Measurements from ENCODE around the gene C2CD5. TPM values are rescaled to one million over a fixed set of nuclear protein-coding genes. Genes with fewer than 3 reads are reported as not detected.
"Not testable (repeated sequence)": the region's sequence is repeated elsewhere in the genome, so short reads cannot be mapped to it uniquely, and the experiment has no call there.

C2CD5 gene
- polyA plus RNA-seq, 3 donors, result 75.9 to 89.5 (median 88.9) TPM

GRCh38 chr12:22447223-22447622, 97.1 kb downstream of the C2CD5 start:
- DNase-seq (ENCODE audit: extremely low read depth in 1 of 11, low read depth in 9 of 11, low spot score in 4 of 11), result no peak

- DNase-seq (ENCODE audit: extremely low read depth in 1 of 11, low read depth in 9 of 11, low spot score in 4 of 11), result not testable (repeated sequence)
Observed at GRCh38 chr12:22444317-22444665, 100.1 kb downstream of the C2CD5 start.

- DNase-seq (ENCODE audit: extremely low read depth in 1 of 11, low read depth in 9 of 11, low spot score in 4 of 11), result peak in 10 of 11 donors; percentile 66 to 82 (median 76)
Observed at GRCh38 chr12:22443379-22444316, 100.7 kb downstream of the C2CD5 start.

GRCh38 chr12:22437031-22437806, 107.1 kb downstream of the C2CD5 start:
- DNase-seq (ENCODE audit: extremely low read depth in 1 of 11, low read depth in 9 of 11, low spot score in 4 of 11), result no peak

- no peak for DNase-seq (ENCODE audit: extremely low read depth in 1 of 11, low read depth in 9 of 11, low spot score in 4 of 11)
Observed at GRCh38 chr12:22435583-22435982, 108.8 kb downstream of the C2CD5 start.

GRCh38 chr12:22431693-22432251, 112.6 kb downstream of the C2CD5 start:
- no peak for DNase-seq (ENCODE audit: extremely low read depth in 1 of 11, low read depth in 9 of 11, low spot score in 4 of 11)

GRCh38 chr12:22416801-22417200, 127.5 kb downstream of the C2CD5 start:
- no peak for DNase-seq (ENCODE audit: extremely low read depth in 1 of 11, low read depth in 9 of 11, low spot score in 4 of 11)

- DNase-seq (ENCODE audit: extremely low read depth in 1 of 11, low read depth in 9 of 11, low spot score in 4 of 11), result no peak
Observed at GRCh38 chr12:22415342-22416309, 128.7 kb downstream of the C2CD5 start.

- no peak for DNase-seq (ENCODE audit: extremely low read depth in 1 of 11, low read depth in 9 of 11, low spot score in 4 of 11)
Observed at GRCh38 chr12:22414742-22415141, 129.6 kb downstream of the C2CD5 start.

GRCh38 chr12:22413592-22413991, 130.8 kb downstream of the C2CD5 start:
- DNase-seq (ENCODE audit: extremely low read depth in 1 of 11, low read depth in 9 of 11, low spot score in 4 of 11), result no peak

- no peak for DNase-seq (ENCODE audit: extremely low read depth in 1 of 11, low read depth in 9 of 11, low spot score in 4 of 11)
Observed at GRCh38 chr12:22412581-22412980, 131.8 kb downstream of the C2CD5 start.

GRCh38 chr12:22410486-22410885, 133.9 kb downstream of the C2CD5 start:
- peak in 2 of 11 donors; percentile 5 to 9 for DNase-seq (ENCODE audit: extremely low read depth in 1 of 11, low read depth in 9 of 11, low spot score in 4 of 11)

GRCh38 chr12:22409377-22410164, 134.8 kb downstream of the C2CD5 start:
- DNase-seq (ENCODE audit: extremely low read depth in 1 of 11, low read depth in 9 of 11, low spot score in 4 of 11), result no peak

- DNase-seq (ENCODE audit: extremely low read depth in 1 of 11, low read depth in 9 of 11, low spot score in 4 of 11), result peak in 1 of 11 donors; percentile 5
Observed at GRCh38 chr12:22408610-22409376, 135.5 kb downstream of the C2CD5 start.

GRCh38 chr12:22407397-22407796, 136.9 kb downstream of the C2CD5 start:
- no peak for DNase-seq (ENCODE audit: extremely low read depth in 1 of 11, low read depth in 9 of 11, low spot score in 4 of 11)

- DNase-seq (ENCODE audit: extremely low read depth in 1 of 11, low read depth in 9 of 11, low spot score in 4 of 11), result no peak
Observed at GRCh38 chr12:22406627-22407026, 137.7 kb downstream of the C2CD5 start.

GRCh38 chr12:22399464-22400180, 144.7 kb downstream of the C2CD5 start:
- no peak for DNase-seq (ENCODE audit: extremely low read depth in 1 of 11, low read depth in 9 of 11, low spot score in 4 of 11)

Data from renal cortex interstitium (tissue), 11 donors.